ENCODE measurements around the gene TWSG1.

DNA sequence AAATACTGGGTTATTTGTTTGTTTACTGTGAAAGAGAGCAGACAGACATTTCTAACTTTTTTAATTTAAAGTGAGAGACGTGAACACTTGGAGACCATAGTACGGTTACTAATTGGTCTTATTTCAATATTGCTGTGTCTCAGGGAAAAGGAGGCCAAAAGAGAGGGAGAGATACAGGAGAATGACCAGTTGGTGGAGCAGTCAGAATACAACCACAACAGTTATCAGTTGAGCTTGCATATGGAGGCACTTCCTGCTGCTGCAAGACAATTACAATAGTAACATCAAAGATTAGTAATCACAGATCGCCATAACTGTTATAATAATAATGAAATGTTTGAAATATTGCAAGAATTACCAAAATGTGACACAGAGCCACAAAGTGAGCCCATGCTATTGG lies 58.2 kb downstream of the TWSG1 start:
- no peak for TF ChIP-seq TAF1 (IDR thresholded peaks at IDR 0.05; ENCODE audit: borderline replicate concordance, low read depth, low read length)
- no peak for TF ChIP-seq POLR2AphosphoS5 (IDR thresholded peaks at IDR 0.05; ENCODE audit: low read depth, low read length)
- no peak for TF ChIP-seq POLR2A (IDR thresholded peaks at IDR 0.05; ENCODE audit: low read depth, low read length)
